ENCODE data around the gene EP400. TPM values are rescaled to one million over a fixed set of nuclear protein-coding genes. Genes with fewer than 3 reads are reported as not detected.

Gene EP400
- total RNA-seq, 1 donor from 2014 or later: 85.8 TPM

DNA sequence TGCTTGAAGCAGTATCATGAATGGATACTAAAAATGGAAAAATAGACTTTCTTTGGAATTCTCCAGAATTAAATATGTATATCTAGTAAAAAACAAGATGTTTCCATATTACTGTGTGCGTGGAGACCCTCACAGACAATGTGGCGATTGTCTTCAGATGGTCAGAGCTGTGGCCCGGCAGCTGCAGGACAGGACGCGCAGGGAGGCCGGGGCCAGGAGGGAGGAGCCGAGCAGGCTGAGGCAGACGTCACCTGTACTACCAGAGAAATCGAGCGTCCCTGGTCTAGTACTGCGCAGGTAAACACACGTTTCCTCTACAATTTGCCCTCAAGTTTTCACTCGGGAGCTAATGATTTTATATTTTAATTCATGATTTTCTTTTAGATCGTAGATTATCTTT is 171.5 kb downstream of the EP400 start:
- peaks cover 2% of the 10 kb centered on the region for H3K9me3 Mint-ChIP-seq (ENCODE audit: unreplicated experiment)
- no peaks in the 10 kb centered on the region for H3K4me1 Mint-ChIP-seq (ENCODE audit: low read depth, unreplicated experiment)
- H3K4me3 Mint-ChIP-seq (ENCODE audit: unreplicated experiment): no peak overlapping the region
- TF ChIP-seq, protein P1, sequence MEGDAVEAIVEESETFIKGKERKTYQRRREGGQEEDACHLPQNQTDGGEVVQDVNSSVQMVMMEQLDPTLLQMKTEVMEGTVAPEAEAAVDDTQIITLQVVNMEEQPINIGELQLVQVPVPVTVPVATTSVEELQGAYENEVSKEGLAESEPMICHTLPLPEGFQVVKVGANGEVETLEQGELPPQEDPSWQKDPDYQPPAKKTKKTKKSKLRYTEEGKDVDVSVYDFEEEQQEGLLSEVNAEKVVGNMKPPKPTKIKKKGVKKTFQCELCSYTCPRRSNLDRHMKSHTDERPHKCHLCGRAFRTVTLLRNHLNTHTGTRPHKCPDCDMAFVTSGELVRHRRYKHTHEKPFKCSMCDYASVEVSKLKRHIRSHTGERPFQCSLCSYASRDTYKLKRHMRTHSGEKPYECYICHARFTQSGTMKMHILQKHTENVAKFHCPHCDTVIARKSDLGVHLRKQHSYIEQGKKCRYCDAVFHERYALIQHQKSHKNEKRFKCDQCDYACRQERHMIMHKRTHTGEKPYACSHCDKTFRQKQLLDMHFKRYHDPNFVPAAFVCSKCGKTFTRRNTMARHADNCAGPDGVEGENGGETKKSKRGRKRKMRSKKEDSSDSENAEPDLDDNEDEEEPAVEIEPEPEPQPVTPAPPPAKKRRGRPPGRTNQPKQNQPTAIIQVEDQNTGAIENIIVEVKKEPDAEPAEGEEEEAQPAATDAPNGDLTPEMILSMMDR (IDR thresholded peaks at IDR 0.05; ENCODE audit: partially characterized antibody, unreplicated experiment): no peak
- H3K27me3 Mint-ChIP-seq (ENCODE audit: unreplicated experiment): no peaks in the 10 kb centered on the region
- peaks cover 11% of the 10 kb centered on the region for H3K36me3 Mint-ChIP-seq (ENCODE audit: unreplicated experiment)
- H3K27ac Mint-ChIP-seq (ENCODE audit: unreplicated experiment): no peak overlapping the region
- DNase-seq: no peak

DNA sequence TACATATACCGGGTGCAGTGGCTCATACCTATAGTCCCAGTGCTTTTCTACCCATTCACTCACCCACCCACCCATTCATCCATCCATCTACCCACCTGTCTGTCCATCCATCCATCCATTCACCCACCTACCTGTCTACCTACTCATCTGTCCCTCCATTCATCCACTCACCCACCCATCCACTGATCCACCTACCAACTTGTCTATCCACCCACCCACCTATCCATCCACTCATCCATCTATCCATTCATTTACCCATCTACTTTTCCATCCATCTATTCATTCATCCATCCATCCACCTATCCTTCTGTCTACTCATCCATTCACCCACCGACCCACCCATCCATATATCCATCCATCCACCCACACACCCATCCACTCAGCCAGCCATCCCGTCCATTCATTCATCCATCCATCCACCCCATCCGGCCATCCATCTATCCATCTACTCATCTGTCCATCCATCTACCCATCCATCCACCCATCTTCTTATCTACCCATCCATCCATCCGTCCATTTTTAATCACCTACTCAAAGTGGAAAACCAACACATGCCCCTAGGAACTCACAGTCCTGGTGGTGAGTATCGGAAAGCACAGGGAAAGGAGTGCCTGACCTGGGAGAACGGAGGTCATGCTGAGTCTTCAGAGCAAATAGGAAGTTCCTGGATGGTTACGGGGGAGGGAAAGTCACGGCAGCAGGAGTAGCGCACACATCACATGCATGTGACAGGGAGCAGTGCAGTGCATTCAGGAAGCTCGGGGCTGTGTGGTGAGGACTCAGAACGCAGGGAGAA is 174.4 kb downstream of the EP400 start:
- Mint-ChIP-seq H3K9me3 (ENCODE audit: unreplicated experiment) (peaks cover 5% of the 10 kb centered on the region), H3K4me3 (ENCODE audit: unreplicated experiment) (no peak overlapping the region), H3K36me3 (ENCODE audit: unreplicated experiment) (peaks cover 36% of the 10 kb centered on the region), H3K4me1 (ENCODE audit: low read depth, unreplicated experiment) (no peaks in the 10 kb centered on the region), H3K27ac (ENCODE audit: unreplicated experiment) (no peak overlapping the region), H3K27me3 (ENCODE audit: unreplicated experiment) (no peaks in the 10 kb centered on the region)
- TF ChIP-seq, protein P1 (IDR thresholded peaks at IDR 0.05; ENCODE audit: partially characterized antibody, unreplicated experiment): no peak
- DNase-seq: no peak

DNA sequence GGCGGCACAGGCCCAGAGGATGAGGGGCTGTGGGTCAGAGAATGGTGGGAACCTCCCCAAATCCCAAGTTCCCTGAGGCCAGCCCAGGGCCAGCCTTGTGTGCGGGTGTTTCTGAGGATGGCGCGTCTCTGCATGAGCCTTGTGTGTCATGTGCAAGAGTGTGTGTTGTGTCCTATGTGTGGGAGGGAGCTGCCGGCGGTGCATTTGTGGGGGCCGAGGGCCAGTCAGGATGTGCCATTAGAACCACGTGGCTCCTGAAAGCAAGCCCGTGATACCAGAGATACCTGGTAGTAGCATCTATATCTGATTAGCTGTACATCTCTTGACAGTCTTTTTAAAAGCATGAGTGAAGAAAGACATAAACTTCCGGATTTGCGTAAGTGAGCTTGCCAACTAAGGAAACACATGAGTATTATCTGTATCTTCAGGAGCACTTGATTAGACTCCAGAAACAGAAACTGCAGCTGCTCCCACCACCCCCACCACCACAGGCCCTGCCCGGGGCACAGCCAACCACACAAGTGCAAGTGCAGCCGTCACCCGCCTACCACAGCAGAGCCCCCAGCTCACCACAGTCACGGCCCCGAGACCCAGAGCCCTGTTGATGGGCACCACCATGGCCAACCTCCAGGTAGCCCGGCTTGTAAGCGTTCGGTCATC is 175.2 kb downstream of the EP400 start:
- TF ChIP-seq, protein P1 (IDR thresholded peaks at IDR 0.05; ENCODE audit: partially characterized antibody, unreplicated experiment): no peak
- Mint-ChIP-seq H3K27ac (ENCODE audit: unreplicated experiment) (no peak overlapping the region), H3K4me1 (ENCODE audit: low read depth, unreplicated experiment) (no peaks in the 10 kb centered on the region), H3K36me3 (ENCODE audit: unreplicated experiment) (peaks cover 41% of the 10 kb centered on the region), H3K4me3 (ENCODE audit: unreplicated experiment) (no peak overlapping the region), H3K27me3 (ENCODE audit: unreplicated experiment) (no peaks in the 10 kb centered on the region), H3K9me3 (ENCODE audit: unreplicated experiment) (peaks cover 3% of the 10 kb centered on the region)
- DNase-seq: no peak

DNA sequence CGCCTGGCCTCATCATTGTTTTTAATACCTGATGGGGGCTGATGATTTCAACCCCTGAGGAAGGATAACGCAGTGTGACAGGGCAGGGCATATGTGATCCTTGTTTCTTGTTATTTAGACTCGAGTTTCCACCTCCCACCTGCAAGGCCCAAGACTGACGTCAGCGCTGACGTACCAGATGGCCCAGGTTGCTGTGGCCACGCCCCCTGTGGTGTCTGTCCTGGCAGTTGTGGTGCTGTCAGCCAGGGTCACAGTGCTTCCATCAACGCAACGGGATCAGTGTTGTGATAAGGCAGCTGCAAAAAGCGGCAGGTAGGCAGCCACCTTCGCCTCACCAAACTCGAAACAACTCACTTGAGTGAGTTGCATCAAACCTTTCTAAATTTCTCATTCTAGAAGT is 176.0 kb downstream of the EP400 start:
- Mint-ChIP-seq H3K36me3 (ENCODE audit: unreplicated experiment) (peaks cover 47% of the 10 kb centered on the region), H3K27me3 (ENCODE audit: unreplicated experiment) (peaks cover 3% of the 10 kb centered on the region), H3K9me3 (ENCODE audit: unreplicated experiment) (peaks cover 7% of the 10 kb centered on the region), H3K4me3 (ENCODE audit: unreplicated experiment) (no peak overlapping the region), H3K4me1 (ENCODE audit: low read depth, unreplicated experiment) (no peaks in the 10 kb centered on the region), H3K27ac (ENCODE audit: unreplicated experiment) (no peak overlapping the region)
- no peak for DNase-seq
- TF ChIP-seq, protein P1 (IDR thresholded peaks at IDR 0.05; ENCODE audit: partially characterized antibody, unreplicated experiment): no peak

DNA sequence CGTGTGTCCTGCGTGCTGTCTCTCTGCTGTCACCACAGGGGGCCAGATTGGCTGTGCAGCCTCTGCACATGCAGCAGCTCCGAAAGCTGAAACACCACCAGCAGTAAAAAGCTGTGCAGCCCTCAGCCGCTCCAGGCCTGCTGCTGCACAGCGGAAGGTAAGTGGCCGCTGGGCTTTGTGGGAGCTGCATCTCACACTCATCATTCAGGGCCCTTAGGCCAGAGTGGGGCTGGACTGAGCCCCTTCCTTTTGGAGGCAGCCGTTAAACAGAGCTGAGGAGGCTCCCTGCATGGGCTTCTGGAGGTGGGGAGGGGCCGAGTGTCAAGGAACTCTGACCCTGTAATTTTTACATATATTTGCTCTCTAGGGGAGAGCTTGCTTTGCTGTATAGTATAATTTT is 177.3 kb downstream of the EP400 start:
- Mint-ChIP-seq H3K4me1 (ENCODE audit: low read depth, unreplicated experiment) (no peaks in the 10 kb centered on the region), H3K36me3 (ENCODE audit: unreplicated experiment) (peaks cover 56% of the 10 kb centered on the region), H3K9me3 (ENCODE audit: unreplicated experiment) (peaks cover 9% of the 10 kb centered on the region), H3K4me3 (ENCODE audit: unreplicated experiment) (no peak overlapping the region), H3K27me3 (ENCODE audit: unreplicated experiment) (peaks cover 3% of the 10 kb centered on the region), H3K27ac (ENCODE audit: unreplicated experiment) (no peak overlapping the region)
- DNase-seq: no peak
- TF ChIP-seq, protein P1 (IDR thresholded peaks at IDR 0.05; ENCODE audit: partially characterized antibody, unreplicated experiment): no peak
